ENCODE results near the gene ZFP36L1.

ZFP36L1 gene

GRCh38 chr14:68782091-68782981 is 10.5 kb downstream of the ZFP36L1 start:
- H3K4ac ChIP-seq (ENCODE audit: low read depth, low read length), result no peak overlapping the region
- no peak overlapping the region for H4K12ac ChIP-seq (ENCODE audit: low read depth, low read length)
- peak overlapping the region; percentile 72 for H2BK12ac ChIP-seq (ENCODE audit: low read length)
- no peak overlapping the region for H2BK5ac ChIP-seq (ENCODE audit: low read depth, low read length, poor library complexity)
- H3K4me2 ChIP-seq (ENCODE audit: low read length), result no peak overlapping the region
- no peaks in the 10 kb centered on the region for H3K9me3 ChIP-seq (ENCODE audit: insufficient read depth, low read depth, low read length)
- H3K9ac ChIP-seq (ENCODE audit: low read length), result no peak overlapping the region
- H3K27me3 ChIP-seq (ENCODE audit: insufficient read depth, low read length), result no peaks in the 10 kb centered on the region
- no peak overlapping the region for H2AFZ ChIP-seq (ENCODE audit: insufficient read depth, low read length, poor library complexity)
- H3K23ac ChIP-seq (ENCODE audit: low read length), result no peak overlapping the region
- DNase-seq, result no peak
- H4K8ac ChIP-seq (ENCODE audit: low read depth, low read length), result no peak overlapping the region
- no peak overlapping the region for H4K91ac ChIP-seq (ENCODE audit: low read depth, low read length)
- H2BK120ac ChIP-seq (ENCODE audit: insufficient read depth, low read length, poor library complexity), result peak overlapping the region; percentile 55
- H2AK5ac ChIP-seq (ENCODE audit: low read length), result peak overlapping the region; percentile 70
- peaks cover 4 to 19% of the 10 kb centered on the region in 2 experiments for H3K4me1 ChIP-seq (ENCODE audit: control insufficient read depth in 1 of 2, insufficient read depth in 2 of 2, low read length in 2 of 2)
- H3K79me2 ChIP-seq (ENCODE audit: control insufficient read depth, insufficient read depth, low read length, poor library complexity), result no peaks in the 10 kb centered on the region
- peak overlapping the region; percentile 43 for H3K14ac ChIP-seq (ENCODE audit: low read length)
- WGBS (ENCODE audit: extremely low coverage, insufficient coverage, insufficient read length), result no CpG with 5 or more reads among the region's 10 CpGs
- no peak overlapping the region for H3K4me3 ChIP-seq (ENCODE audit: low read depth, low read length)
- H3K27ac ChIP-seq (ENCODE audit: low read depth, low read length), result no peak overlapping the region
- H3K79me1 ChIP-seq (ENCODE audit: low read length), result peaks cover 5% of the 10 kb centered on the region
- no peak overlapping the region for H3K18ac ChIP-seq (ENCODE audit: low read length)
- peaks cover 0 to 7% of the 10 kb centered on the region in 2 experiments for H3K36me3 ChIP-seq (ENCODE audit: control insufficient read depth in 1 of 2, insufficient read depth in 2 of 2, low read length in 2 of 2)

GRCh38 chr14:68781161-68782021 is 11.5 kb downstream of the ZFP36L1 start:
- Histone ChIP-seq H3K9me3 (ENCODE audit: insufficient read depth, low read depth, low read length) (no peaks in the 10 kb centered on the region), H3K9ac (ENCODE audit: low read length) (no peak overlapping the region), H3K4ac (ENCODE audit: low read depth, low read length) (no peak overlapping the region), H3K27ac (ENCODE audit: low read depth, low read length) (no peak overlapping the region), H3K18ac (ENCODE audit: low read length) (no peak overlapping the region), H3K4me2 (ENCODE audit: low read length) (no peak overlapping the region), H3K79me1 (ENCODE audit: low read length) (peaks cover 5% of the 10 kb centered on the region), H2AK5ac (ENCODE audit: low read length) (no peak overlapping the region), H2BK12ac (ENCODE audit: low read length) (no peak overlapping the region), H3K14ac (ENCODE audit: low read length) (no peak overlapping the region), H3K4me1 (ENCODE audit: control insufficient read depth in 1 of 2, insufficient read depth in 2 of 2, low read length in 2 of 2) (peaks cover 4 to 13% of the 10 kb centered on the region in 2 experiments), H3K79me2 (ENCODE audit: control insufficient read depth, insufficient read depth, low read length, poor library complexity) (no peaks in the 10 kb centered on the region), H4K8ac (ENCODE audit: low read depth, low read length) (no peak overlapping the region), H3K27me3 (ENCODE audit: insufficient read depth, low read length) (no peaks in the 10 kb centered on the region), H2BK120ac (ENCODE audit: insufficient read depth, low read length, poor library complexity) (no peak overlapping the region), H2AFZ (ENCODE audit: insufficient read depth, low read length, poor library complexity) (no peak overlapping the region), H3K23ac (ENCODE audit: low read length) (no peak overlapping the region), H3K4me3 (ENCODE audit: low read depth, low read length) (no peak overlapping the region), H2BK5ac (ENCODE audit: low read depth, low read length, poor library complexity) (no peak overlapping the region), H4K91ac (ENCODE audit: low read depth, low read length) (peak overlapping the region; percentile 50), H3K36me3 (ENCODE audit: control insufficient read depth in 1 of 2, insufficient read depth in 2 of 2, low read length in 2 of 2) (no peaks in the 10 kb centered on the region), H4K12ac (ENCODE audit: low read depth, low read length) (no peak overlapping the region)
- DNase-seq, result no peak
- no CpG with 5 or more reads among the region's 14 CpGs for WGBS (ENCODE audit: extremely low coverage, insufficient coverage, insufficient read length)

- Histone ChIP-seq H3K18ac (ENCODE audit: low read length) (no peak overlapping the region), H3K23ac (ENCODE audit: low read length) (no peak overlapping the region), H4K8ac (ENCODE audit: low read depth, low read length) (no peak overlapping the region), H3K4me3 (ENCODE audit: low read depth, low read length) (no peak overlapping the region), H3K9ac (ENCODE audit: low read length) (no peak overlapping the region), H4K91ac (ENCODE audit: low read depth, low read length) (peak overlapping the region; percentile 15), H3K4me2 (ENCODE audit: low read length) (no peak overlapping the region), H3K79me1 (ENCODE audit: low read length) (peaks cover 5% of the 10 kb centered on the region), H3K36me3 (ENCODE audit: control insufficient read depth in 1 of 2, insufficient read depth in 2 of 2, low read length in 2 of 2) (no peaks in the 10 kb centered on the region), H4K12ac (ENCODE audit: low read depth, low read length) (no peak overlapping the region), H3K27ac (ENCODE audit: low read depth, low read length) (peak overlapping the region; percentile 9), H3K9me3 (ENCODE audit: insufficient read depth, low read depth, low read length) (no peaks in the 10 kb centered on the region), H3K4ac (ENCODE audit: low read depth, low read length) (no peak overlapping the region), H3K79me2 (ENCODE audit: control insufficient read depth, insufficient read depth, low read length, poor library complexity) (no peaks in the 10 kb centered on the region), H2BK5ac (ENCODE audit: low read depth, low read length, poor library complexity) (no peak overlapping the region), H3K14ac (ENCODE audit: low read length) (peak overlapping the region; percentile 6), H2AK5ac (ENCODE audit: low read length) (peak overlapping the region; percentile 9), H3K27me3 (ENCODE audit: insufficient read depth, low read length) (no peaks in the 10 kb centered on the region), H3K4me1 (ENCODE audit: control insufficient read depth in 1 of 2, insufficient read depth in 2 of 2, low read length in 2 of 2) (peaks cover 4 to 13% of the 10 kb centered on the region in 2 experiments), H2BK120ac (ENCODE audit: insufficient read depth, low read length, poor library complexity) (no peak overlapping the region), H2BK12ac (ENCODE audit: low read length) (no peak overlapping the region), H2AFZ (ENCODE audit: insufficient read depth, low read length, poor library complexity) (peak overlapping the region; percentile 26)
- DNase-seq, result no peak
- no CpG with 5 or more reads among the region's 7 CpGs for WGBS (ENCODE audit: extremely low coverage, insufficient coverage, insufficient read length)
Measured at GRCh38 chr14:68780358-68781160, 12.3 kb downstream of the ZFP36L1 start.

GRCh38 chr14:68779761-68780323 is 13.0 kb downstream of the ZFP36L1 start:
- Histone ChIP-seq H3K4ac (ENCODE audit: low read depth, low read length) (no peak overlapping the region), H2AFZ (ENCODE audit: insufficient read depth, low read length, poor library complexity) (no peak overlapping the region), H3K9ac (ENCODE audit: low read length) (no peak overlapping the region), H3K14ac (ENCODE audit: low read length) (no peak overlapping the region), H3K4me3 (ENCODE audit: low read depth, low read length) (no peak overlapping the region), H3K27ac (ENCODE audit: low read depth, low read length) (no peak overlapping the region), H3K36me3 (ENCODE audit: control insufficient read depth in 1 of 2, insufficient read depth in 2 of 2, low read length in 2 of 2) (no peaks in the 10 kb centered on the region), H3K4me1 (ENCODE audit: control insufficient read depth in 1 of 2, insufficient read depth in 2 of 2, low read length in 2 of 2) (peaks cover 4 to 13% of the 10 kb centered on the region in 2 experiments), H3K79me2 (ENCODE audit: control insufficient read depth, insufficient read depth, low read length, poor library complexity) (no peaks in the 10 kb centered on the region), H2BK12ac (ENCODE audit: low read length) (no peak overlapping the region), H4K91ac (ENCODE audit: low read depth, low read length) (no peak overlapping the region), H3K9me3 (ENCODE audit: insufficient read depth, low read depth, low read length) (no peaks in the 10 kb centered on the region), H2BK5ac (ENCODE audit: low read depth, low read length, poor library complexity) (no peak overlapping the region), H3K23ac (ENCODE audit: low read length) (no peak overlapping the region), H4K8ac (ENCODE audit: low read depth, low read length) (no peak overlapping the region), H3K79me1 (ENCODE audit: low read length) (peaks cover 5% of the 10 kb centered on the region), H2AK5ac (ENCODE audit: low read length) (no peak overlapping the region), H3K18ac (ENCODE audit: low read length) (no peak overlapping the region), H2BK120ac (ENCODE audit: insufficient read depth, low read length, poor library complexity) (no peak overlapping the region), H4K12ac (ENCODE audit: low read depth, low read length) (no peak overlapping the region), H3K27me3 (ENCODE audit: insufficient read depth, low read length) (no peaks in the 10 kb centered on the region), H3K4me2 (ENCODE audit: low read length) (no peak overlapping the region)
- WGBS (ENCODE audit: extremely low coverage, insufficient coverage, insufficient read length), result no CpG with 5 or more reads among the region's 9 CpGs
- peak; percentile 54 to 68 for DNase-seq
